K562 (cell line): ENCODE results near the gene AKAP12. TPM values are rescaled to one million over a fixed set of nuclear protein-coding genes. Genes with fewer than 3 reads are reported as not detected.

Source experiments
- CGGBP1 ChIP-seq: fragments of 250-450 bp; sonication (Bioruptor Pico); IDR thresholded peaks from 2 replicates; pipeline ENCODE4 v1.9.0; 2021; ENCODE audit warnings: mild to moderate bottlenecking
- HINFP ChIP-seq: fragments of 450-650 bp; conservative IDR thresholded peaks from 2 replicates; pipeline ENCODE4 v1.6.1; 2016; ENCODE audit warnings: missing genetic modification characterization, low read depth, mild to moderate bottlenecking, control low read depth, missing compliant biosample characterization
- MGA ChIP-seq: fragments of 450-650 bp; IDR thresholded peaks from 2 replicates; pipeline ENCODE4 v1.6.1; 2016; ENCODE audit warnings: mild to moderate bottlenecking, moderate library complexity
- NFYB ChIP-seq: IDR thresholded peaks from 2 replicates; pipeline ENCODE4 v1.6.1; 2011; ENCODE audit warnings: mild to moderate bottlenecking, moderate library complexity; ENCODE audit not compliant: insufficient read length; ENCODE audit errors: extremely low read depth
- ZNF280A ChIP-seq: fragments of 450-650 bp; IDR thresholded peaks from 2 replicates; pipeline ENCODE4 v1.6.1; 2018; ENCODE audit warnings: mild to moderate bottlenecking, low read depth; ENCODE audit not compliant: partially characterized antibody
- polyA plus RNA-seq, 8 experiments: library from polyadenylated mRNA; depleted of rRNA in 4 of 8; stranded (reverse) in 5 of 8; unstranded in 3 of 8; fragments of >200 nt; fragmentation: Nextera tagmentation in 2 of 8; fragmentation: Illumina TruSeq in 1 of 8; extraction: Ambion mirVana in 2 of 8; extraction: Trizol in 1 of 8; gene quantifications; 2 replicates each; pipeline versions ENCODE4 v1.2.1 to v1.2.3, GENCODE V29; 2011 to 2014; ENCODE audit warnings: inconsistent platforms in 1 of 8, missing spikeins in 1 of 8
- total RNA-seq, 7 experiments: library from RNA; depleted of rRNA in 6 of 7; stranded (reverse); fragments of >200 nt in 6 of 7; fragmentation: Illumina TruSeq in 2 of 7; extraction: Trizol in 2 of 7; gene quantifications; 2 replicates each; pipeline versions ENCODE4 v1.2.1 to v1.2.3, GENCODE V29; 2011 to 2021; ENCODE audit warnings: low replicate concordance in 1 of 7
- TF ChIP-seq, protein P1 (sequence below): sonication (generic); formaldehyde crosslinking; IDR thresholded peaks from 2 replicates; pipeline ENCODE4 v1.8.0; 2023; ENCODE audit warnings: mild to moderate bottlenecking, missing genetic modification reagents

AKAP12 gene
- total and polyA plus RNA-seq, 9 of the 15 experiments (the other 6 are each of a cell fraction or from before 2014, with no cell fraction given): 0.08 to 2.0 (median 0.62) TPM

DNA sequence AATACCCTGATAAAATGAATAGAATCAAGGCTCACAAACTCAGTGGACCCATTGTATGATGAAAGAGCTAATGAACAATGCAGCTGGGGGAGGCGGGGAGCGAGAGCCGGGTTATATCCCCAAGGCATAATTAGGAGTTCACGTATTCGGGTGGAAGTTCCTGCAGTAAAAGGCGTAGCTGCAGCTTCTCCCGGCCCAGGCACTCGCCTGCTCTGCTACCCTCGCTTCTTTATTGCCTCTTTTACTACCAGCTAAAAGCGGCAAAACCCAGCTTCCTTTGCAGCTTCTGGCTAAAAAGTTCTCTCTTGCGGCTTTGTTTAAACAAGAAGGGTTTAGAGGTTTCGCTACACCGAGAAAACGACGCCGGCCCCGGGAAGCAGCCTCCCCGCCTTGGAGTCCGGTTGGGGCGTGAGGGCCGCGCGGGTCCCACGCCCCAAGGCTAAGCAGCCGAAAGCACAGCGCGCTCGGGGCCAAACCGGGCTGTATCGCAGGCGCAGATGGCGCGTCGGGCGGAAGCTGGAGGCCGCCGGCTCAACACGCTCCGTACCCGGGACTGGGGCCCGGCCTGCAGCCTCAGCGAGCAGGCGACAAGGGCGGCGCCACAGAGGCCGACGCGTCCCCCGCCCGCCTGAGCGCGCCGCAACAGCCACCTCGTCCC lies 150.0 kb downstream of the AKAP12 start (continued):
- TF ChIP-seq MGA (peak; percentile 49; the same call in 1 of the 2 replicates), NFYB (no peak), HINFP (no peak), ZNF280A (no peak), CGGBP1 (no peak)
- TF ChIP-seq, protein P1, sequence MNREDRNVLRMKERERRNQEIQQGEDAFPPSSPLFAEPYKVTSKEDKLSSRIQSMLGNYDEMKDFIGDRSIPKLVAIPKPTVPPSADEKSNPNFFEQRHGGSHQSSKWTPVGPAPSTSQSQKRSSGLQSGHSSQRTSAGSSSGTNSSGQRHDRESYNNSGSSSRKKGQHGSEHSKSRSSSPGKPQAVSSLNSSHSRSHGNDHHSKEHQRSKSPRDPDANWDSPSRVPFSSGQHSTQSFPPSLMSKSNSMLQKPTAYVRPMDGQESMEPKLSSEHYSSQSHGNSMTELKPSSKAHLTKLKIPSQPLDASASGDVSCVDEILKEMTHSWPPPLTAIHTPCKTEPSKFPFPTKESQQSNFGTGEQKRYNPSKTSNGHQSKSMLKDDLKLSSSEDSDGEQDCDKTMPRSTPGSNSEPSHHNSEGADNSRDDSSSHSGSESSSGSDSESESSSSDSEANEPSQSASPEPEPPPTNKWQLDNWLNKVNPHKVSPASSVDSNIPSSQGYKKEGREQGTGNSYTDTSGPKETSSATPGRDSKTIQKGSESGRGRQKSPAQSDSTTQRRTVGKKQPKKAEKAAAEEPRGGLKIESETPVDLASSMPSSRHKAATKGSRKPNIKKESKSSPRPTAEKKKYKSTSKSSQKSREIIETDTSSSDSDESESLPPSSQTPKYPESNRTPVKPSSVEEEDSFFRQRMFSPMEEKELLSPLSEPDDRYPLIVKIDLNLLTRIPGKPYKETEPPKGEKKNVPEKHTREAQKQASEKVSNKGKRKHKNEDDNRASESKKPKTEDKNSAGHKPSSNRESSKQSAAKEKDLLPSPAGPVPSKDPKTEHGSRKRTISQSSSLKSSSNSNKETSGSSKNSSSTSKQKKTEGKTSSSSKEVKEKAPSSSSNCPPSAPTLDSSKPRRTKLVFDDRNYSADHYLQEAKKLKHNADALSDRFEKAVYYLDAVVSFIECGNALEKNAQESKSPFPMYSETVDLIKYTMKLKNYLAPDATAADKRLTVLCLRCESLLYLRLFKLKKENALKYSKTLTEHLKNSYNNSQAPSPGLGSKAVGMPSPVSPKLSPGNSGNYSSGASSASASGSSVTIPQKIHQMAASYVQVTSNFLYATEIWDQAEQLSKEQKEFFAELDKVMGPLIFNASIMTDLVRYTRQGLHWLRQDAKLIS (CRISPR knock-in tag): no peak; the same call in 1 of the 2 replicates
